Adrenal gland (tissue), 12 donors: ENCODE measurements around the gene ACADM. TPM values are rescaled to one million over a fixed set of nuclear protein-coding genes. Genes with fewer than 3 reads are reported as not detected.
"Not testable (repeated sequence)": the region's sequence is repeated elsewhere in the genome, so short reads cannot be mapped to it uniquely, and the experiment has no call there.

Experiments used
- DNase-seq, 7 donors: peaks; one replicate each; pipeline ENCODE4 v3.0.0-alpha.2; 2019 to 2020
- H3K27ac ChIP-seq, 5 donors: fragments of 200-600 bp; sonication (generic) in 4 of 5; 1 replicate in 3 of 5; 2 replicates in 2 of 5; pipeline versions ENCODE4 v1.5.1 to v1.8.0; 2016 to 2020; ENCODE audit warnings: mild to moderate bottlenecking in 1 of 5
- H3K27me3 ChIP-seq: fragments of 200-600 bp; 2 replicates; pipeline ENCODE4 v1.8.0; 2021
- H3K36me3 ChIP-seq, 2 donors: fragments of 200-600 bp; replicated peaks in 1 of 2; 1 replicate in 1 of 2; 2 replicates in 1 of 2; pipeline versions ENCODE4 v1.5.1 to v1.8.0; 2018 to 2022
- H3K4me1 ChIP-seq, 2 donors: fragments of 200-600 bp; replicated peaks in 1 of 2; 1 replicate in 1 of 2; 2 replicates in 1 of 2; pipeline versions ENCODE4 v1.5.1 to v1.8.0; 2018 to 2021
- H3K4me3 ChIP-seq, 4 donors: fragments of 200-600 bp; sonication (generic) in 3 of 4; one replicate each; pipeline ENCODE4 v1.5.1; 2016 to 2018
- H3K9me3 ChIP-seq, 3 donors: fragments of 200-600 bp; sonication (generic) in 1 of 3; replicated peaks in 1 of 3; 1 replicate in 2 of 3; 2 replicates in 1 of 3; pipeline versions ENCODE4 v1.5.1 to v1.8.0; 2016 to 2021
- POLR2A ChIP-seq, 2 donors: fragments of 450-650 bp; IDR thresholded peaks; one replicate each; pipeline ENCODE4 v1.6.1; 2017; ENCODE audit warnings: antibody characterized with exemption in 2 of 2, mild to moderate bottlenecking in 2 of 2, moderate library complexity in 1 of 2
- WGBS, 4 donors: extraction: QIAGEN DNeasy Blood & Tissue Kit in 2 of 4; methylation state at CpG; one replicate each; pipeline versions ENCODE4 v1.1.5 to v1.1.7; 2013 to 2017; 5-methylcytosine and 5-hydroxymethylcytosine counted together
- intact Hi-C, 2 donors: fragments of 100-400 bp; cut with DNase I; formaldehyde crosslinking; loops; one replicate each; pipeline versions ENCODE4 v1.14.1 to v1.15.0; 2022 to 2023
- polyA plus RNA-seq, 3 donors: library from polyadenylated mRNA; stranded (reverse); fragments of 200-250 nt in 2 of 3; fragments of 350-450 nt in 1 of 3; fragmentation: Illumina TruSeq in 1 of 3; extraction: RNeasy Lipid Tissue Mini Kit (QIAGEN cat#74804) in 1 of 3; gene quantifications; one replicate each; pipeline ENCODE4 v1.2.3, GENCODE V29; 2013 to 2014
- small RNA-seq, 2 donors: library from RNA; depleted of rRNA; stranded (forward); fragments of <200 nt; gene quantifications; one replicate each; pipeline ENCODE3, GENCODE V24; 2016
- total RNA-seq, 9 donors: library from RNA; depleted of rRNA in 4 of 9; stranded (reverse); fragments of >200 nt in 4 of 9; fragments of 120-200 nt in 1 of 9; fragmentation: NEBNext Ultra II Directional in 1 of 9; extraction: Animal tissue kit (Norgen Biotek cat#: 25700) in 1 of 9; gene quantifications; one replicate each; pipeline versions ENCODE4 v1.1.0 to v1.2.4, GENCODE V29; 2013 to 2023
- TF ChIP-seq, protein P1 (sequence below), 6 experiments: fragments of 450-650 bp in 4 of 6; fragments of 200-600 bp in 2 of 6; sonication (generic) in 1 of 6; IDR thresholded peaks; 1 replicate in 5 of 6; 2 replicates in 1 of 6; pipeline versions ENCODE4 v1.5.1 to v1.8.0; 2016 to 2021; ENCODE audit warnings: antibody characterized with exemption in 6 of 6, mild to moderate bottlenecking in 2 of 6, moderate library complexity in 1 of 6
- donor health status: healthy with polysubstance abuse.
- donor health status: Bipolar disorder and iron deficiency.
- donor health status: DM: yes; HTN: yes; CAD: no.
- donor health status: DM: no; HTN: no; CAD: no.
- donor health status: DM: no; HTN: no; CAD: no.
- donor health status: DM: yes; HTN: yes; CAD: no.

The ACADM gene
- total and polyA plus RNA-seq, 12 donors = 23.1 to 208 (median 101) TPM

- H3K27ac ChIP-seq = no peak overlapping the region
- no peaks in the 10 kb centered on the region for H3K27me3 ChIP-seq
- DNase-seq = no peak
- no peaks in the 10 kb centered on the region for H3K36me3 ChIP-seq
- no peaks in the 10 kb centered on the region for H3K4me1 ChIP-seq
- no peak overlapping the region for H3K4me3 ChIP-seq
- no peaks in the 10 kb centered on the region for H3K9me3 ChIP-seq
- TF ChIP-seq, protein P1, sequence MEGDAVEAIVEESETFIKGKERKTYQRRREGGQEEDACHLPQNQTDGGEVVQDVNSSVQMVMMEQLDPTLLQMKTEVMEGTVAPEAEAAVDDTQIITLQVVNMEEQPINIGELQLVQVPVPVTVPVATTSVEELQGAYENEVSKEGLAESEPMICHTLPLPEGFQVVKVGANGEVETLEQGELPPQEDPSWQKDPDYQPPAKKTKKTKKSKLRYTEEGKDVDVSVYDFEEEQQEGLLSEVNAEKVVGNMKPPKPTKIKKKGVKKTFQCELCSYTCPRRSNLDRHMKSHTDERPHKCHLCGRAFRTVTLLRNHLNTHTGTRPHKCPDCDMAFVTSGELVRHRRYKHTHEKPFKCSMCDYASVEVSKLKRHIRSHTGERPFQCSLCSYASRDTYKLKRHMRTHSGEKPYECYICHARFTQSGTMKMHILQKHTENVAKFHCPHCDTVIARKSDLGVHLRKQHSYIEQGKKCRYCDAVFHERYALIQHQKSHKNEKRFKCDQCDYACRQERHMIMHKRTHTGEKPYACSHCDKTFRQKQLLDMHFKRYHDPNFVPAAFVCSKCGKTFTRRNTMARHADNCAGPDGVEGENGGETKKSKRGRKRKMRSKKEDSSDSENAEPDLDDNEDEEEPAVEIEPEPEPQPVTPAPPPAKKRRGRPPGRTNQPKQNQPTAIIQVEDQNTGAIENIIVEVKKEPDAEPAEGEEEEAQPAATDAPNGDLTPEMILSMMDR (IDR thresholded peaks at IDR 0.05) = no peak
- TF ChIP-seq POLR2A (IDR thresholded peaks at IDR 0.05) = no peak
- intact Hi-C loops = no loop called here
- 86 to 95% (median 88%) methylated on average over 4 of the region's 4 CpGs for whole genome bisulfite sequencing, 4 donors
Observed at GRCh38 chr1:75808921-75809320, 84.4 kb downstream of the ACADM start.

DNA sequence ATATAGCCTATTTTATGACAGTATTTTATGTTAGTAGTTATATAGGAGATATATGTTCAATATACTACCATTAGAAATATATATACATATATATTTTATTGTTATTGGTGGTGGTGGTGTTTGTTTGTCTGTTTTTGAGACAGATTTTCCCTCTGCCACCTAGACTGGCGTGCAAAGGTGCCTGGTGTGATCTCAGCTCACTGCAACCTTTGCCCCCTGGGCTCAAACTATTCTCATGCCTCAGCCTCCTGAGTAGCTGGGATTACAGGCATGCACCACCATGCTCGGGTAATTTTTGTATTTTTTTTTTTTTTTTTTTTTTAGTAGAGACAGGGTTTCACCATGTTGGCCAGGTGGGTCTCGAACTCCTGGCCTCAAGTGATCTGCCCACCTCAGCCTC lies 85.6 kb downstream of the ACADM start:
- DNase-seq, intact Hi-C loops, H3K27me3 ChIP-seq, H3K4me3 ChIP-seq, H3K36me3 ChIP-seq, H3K4me1 ChIP-seq, H3K9me3 ChIP-seq, H3K27ac ChIP-seq: not testable (repeated sequence)
- WGBS, 4 donors = 82 to 99% (median 88%) methylated on average over 3 of the region's 3 CpGs

DNA sequence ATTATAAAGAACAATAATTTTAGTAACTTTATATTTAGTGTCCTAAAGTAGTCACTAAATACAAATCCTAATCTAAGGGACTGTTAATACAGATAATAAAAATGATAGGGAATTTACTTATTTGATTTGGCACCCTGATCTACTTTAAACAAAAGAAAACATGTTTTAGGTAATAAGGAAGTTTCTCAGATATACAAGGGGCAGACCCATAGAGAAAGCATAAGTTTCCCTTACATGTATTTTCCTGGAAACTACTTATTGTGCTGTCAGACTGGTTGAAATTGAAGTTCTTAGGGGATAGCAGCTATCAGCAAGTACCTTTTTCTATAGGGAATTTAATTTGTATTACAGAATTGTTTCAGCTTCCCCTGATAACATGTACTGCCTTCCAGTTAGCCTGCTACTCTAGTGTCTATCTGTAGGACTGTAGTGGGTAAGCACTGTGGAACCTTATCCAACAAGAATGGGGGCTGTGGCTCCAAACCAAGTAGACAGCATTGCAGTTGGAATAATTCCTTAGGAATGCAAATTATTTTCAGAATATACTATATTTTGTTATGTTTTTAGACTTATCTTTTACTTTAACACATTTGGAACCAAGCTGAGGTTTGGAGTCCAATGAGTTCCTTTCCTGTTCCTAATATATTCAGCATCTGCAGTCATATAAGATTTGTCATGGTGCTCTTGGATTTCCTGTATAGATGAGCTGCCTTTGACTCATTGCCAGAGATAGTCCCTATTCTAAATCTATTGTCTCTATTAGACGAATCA lies 86.9 kb downstream of the ACADM start:
- TF ChIP-seq POLR2A (IDR thresholded peaks at IDR 0.05) = no peak
- TF ChIP-seq, protein P1 (IDR thresholded peaks at IDR 0.05) = no peak
- intact Hi-C loops = no loop called here
- H3K4me1 ChIP-seq = no peaks in the 10 kb centered on the region
- 67 to 75% (median 69%) methylated on average over 1 of the region's 1 CpG for WGBS, 4 donors
- no peaks in the 10 kb centered on the region for H3K9me3 ChIP-seq
- no peak overlapping the region for H3K4me3 ChIP-seq
- H3K27me3 ChIP-seq = no peaks in the 10 kb centered on the region
- no peak overlapping the region for H3K27ac ChIP-seq
- no peak for DNase-seq
- no peaks in the 10 kb centered on the region for H3K36me3 ChIP-seq

GRCh38 chr1:75812065-75812464 lies 87.6 kb downstream of the ACADM start:
- DNase-seq = no peak
- H3K27me3 ChIP-seq = no peaks in the 10 kb centered on the region
- TF ChIP-seq, protein P1 (IDR thresholded peaks at IDR 0.05) = no peak
- no peak for TF ChIP-seq POLR2A (IDR thresholded peaks at IDR 0.05)
- H3K36me3 ChIP-seq = no peaks in the 10 kb centered on the region
- 74 to 96% (median 87%) methylated on average over 3 of the region's 3 CpGs for WGBS, 4 donors
- no peak overlapping the region for H3K27ac ChIP-seq
- intact Hi-C loops = no loop called here
- no peaks in the 10 kb centered on the region for H3K9me3 ChIP-seq
- H3K4me1 ChIP-seq = no peaks in the 10 kb centered on the region
- H3K4me3 ChIP-seq = no peak overlapping the region

Small RNA genes lying within 50 kb of the gene (small RNA-seq; reads per million reads assigned to genes)
- 0 reads per million in 2 donors for gene SNORD45A
- gene SNORD45B = 0 reads per million in 2 donors
- gene SNORD45C = 0 reads per million in 2 donors

Other genes starting within 250 kb of the ACADM start
- 1 to 10 TPM in 1 of 9 donors, under 1 TPM in 8; 0.17 to 2.2 (median 0.47) TPM for gene SLC44A5, start 113.6 kb upstream of the ACADM start, total RNA-seq
- gene SLC44A5, start 113.6 kb upstream of the ACADM start, polyA plus RNA-seq = 1 to 10 TPM in 1 of 3 donors, under 1 TPM in 2; 0.38 to 1.2 (median 0.80) TPM
- 100 to 1,000 TPM in 2 of 9 donors, 10 to 100 TPM in 7; 37.6 to 159 (median 80.3) TPM for gene RABGGTB, start 61.5 kb downstream of the ACADM start, total RNA-seq
- gene RABGGTB, start 61.5 kb downstream of the ACADM start, polyA plus RNA-seq = 100 to 1,000 TPM in 1 of 3 donors, 10 to 100 TPM in 2; 46.2 to 170 (median 91.9) TPM
- under 1 TPM in 7 of 9 donors, not detected in 2; 0.14 to 0.33 (median 0.18) TPM for gene MSH4, start 72.2 kb downstream of the ACADM start, total RNA-seq
- gene MSH4, start 72.2 kb downstream of the ACADM start, polyA plus RNA-seq = under 1 TPM; 0.07 to 0.32 (median 0.27) TPM
- not detected for gene ASB17, start 207.7 kb downstream of the ACADM start, total RNA-seq
- gene ASB17, start 207.7 kb downstream of the ACADM start, polyA plus RNA-seq = not detected